Stimulated activated CD8-positive, alpha-beta memory T cell treated with anti-CD3 and anti-CD28 coated beads, Interleukin-4, amount 100 ng/mL, for 4 hours (primary cell): ENCODE data around the gene STAU1.

Source experiments
- DNase-seq, 2 donors: peaks; one replicate each; pipeline ENCODE4 v3.0.0-alpha.2; 2020; ENCODE audit warnings: low read depth in 2 of 2, low spot score in 1 of 2

The STAU1 gene

GRCh38 chr20:49078310-49078709, 109.8 kb downstream of the STAU1 start:
- DNase-seq = no peak

- DNase-seq = no peak
These were observed 113.6 kb downstream of the STAU1 start for GRCh38 chr20:49074521-49074920.
